AG08396 (cell line): Measurements from ENCODE around the gene DCDC1.

ENCODE experiments used
- DNase-seq: peaks from one replicate; pipeline ENCODE4 v3.0.0; 2012; ENCODE audit warnings: low spot score, mixed read lengths

Gene DCDC1

GRCh38 chr11:30908272-30908671 is 461.3 kb downstream of the DCDC1 start:
- DNase-seq = no peak

GRCh38 chr11:30902929-30903328 is 466.6 kb downstream of the DCDC1 start:
- no peak for DNase-seq

GRCh38 chr11:30895046-30895445 is 474.5 kb downstream of the DCDC1 start:
- no peak for DNase-seq

- DNase-seq = no peak
These were observed 476.2 kb downstream of the DCDC1 start for GRCh38 chr11:30893318-30893717.

GRCh38 chr11:30889143-30889794 is 480.3 kb downstream of the DCDC1 start:
- DNase-seq = peak; percentile 7

- DNase-seq = no peak
These were observed 490.1 kb downstream of the DCDC1 start for GRCh38 chr11:30879322-30880005.

- no peak for DNase-seq
These were observed 491.1 kb downstream of the DCDC1 start for GRCh38 chr11:30878400-30878799.

GRCh38 chr11:30876663-30877396 is 492.7 kb downstream of the DCDC1 start:
- no peak for DNase-seq

GRCh38 chr11:30876228-30876627 is 493.3 kb downstream of the DCDC1 start:
- no peak for DNase-seq

- no peak for DNase-seq
These were observed 493.7 kb downstream of the DCDC1 start for GRCh38 chr11:30875806-30876205.

GRCh38 chr11:30873924-30874610 is 495.5 kb downstream of the DCDC1 start:
- DNase-seq = no peak

GRCh38 chr11:30868626-30869081 is 500.9 kb downstream of the DCDC1 start:
- no peak for DNase-seq

- no peak for DNase-seq
These were observed 506.3 kb downstream of the DCDC1 start for GRCh38 chr11:30863209-30863608.

GRCh38 chr11:30861531-30861930 is 508.0 kb downstream of the DCDC1 start:
- DNase-seq = no peak

GRCh38 chr11:30861064-30861463 is 508.5 kb downstream of the DCDC1 start:
- no peak for DNase-seq

- no peak for DNase-seq
These were observed 509.4 kb downstream of the DCDC1 start for GRCh38 chr11:30860146-30860545.

GRCh38 chr11:30859669-30860068 is 509.9 kb downstream of the DCDC1 start:
- DNase-seq = no peak

GRCh38 chr11:30855383-30856006 is 514.0 kb downstream of the DCDC1 start:
- no peak for DNase-seq

GRCh38 chr11:30853439-30853838 is 516.1 kb downstream of the DCDC1 start:
- no peak for DNase-seq

- no peak for DNase-seq
These were observed 516.9 kb downstream of the DCDC1 start for GRCh38 chr11:30852645-30853044.

- no peak for DNase-seq
These were observed 517.4 kb downstream of the DCDC1 start for GRCh38 chr11:30852091-30852490.

- DNase-seq = no peak
These were observed 532.3 kb downstream of the DCDC1 start for GRCh38 chr11:30837252-30837651.
